GM19025 (cell line): Measurements from ENCODE around the gene VSIG2.
A peak's percentile ranks its signal among the peaks of the same experiment; 100 is the strongest.

ENCODE experiments used
- ATAC-seq: cut with Tn5 transposase; IDR thresholded peaks from one replicate; pipeline ENCODE4 v1.9.1; 2021; ENCODE audit warnings: mild to moderate bottlenecking, low read depth, moderate library complexity; ENCODE audit not compliant: unreplicated experiment

VSIG2 gene

DNA sequence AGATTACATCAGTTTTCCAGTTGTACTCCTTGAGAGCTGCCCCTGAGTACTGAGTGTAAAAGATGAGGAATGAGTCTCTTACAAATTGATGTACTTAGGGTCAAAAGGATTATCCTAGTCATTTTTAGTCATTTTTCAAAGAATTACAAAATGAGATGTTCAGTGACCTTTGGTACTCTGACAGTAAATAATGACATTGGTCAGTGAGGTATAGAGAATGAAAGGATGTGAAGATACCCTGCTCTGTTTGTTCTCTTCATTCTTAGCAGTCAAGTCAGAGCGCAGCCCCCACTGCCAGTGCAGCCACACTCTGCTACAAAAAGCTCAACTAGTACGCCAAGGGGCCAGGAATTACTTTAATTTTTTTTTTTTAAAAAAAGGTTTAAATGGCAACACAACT, 14.1 kb upstream of the VSIG2 start:
- ATAC-seq: no peak

DNA sequence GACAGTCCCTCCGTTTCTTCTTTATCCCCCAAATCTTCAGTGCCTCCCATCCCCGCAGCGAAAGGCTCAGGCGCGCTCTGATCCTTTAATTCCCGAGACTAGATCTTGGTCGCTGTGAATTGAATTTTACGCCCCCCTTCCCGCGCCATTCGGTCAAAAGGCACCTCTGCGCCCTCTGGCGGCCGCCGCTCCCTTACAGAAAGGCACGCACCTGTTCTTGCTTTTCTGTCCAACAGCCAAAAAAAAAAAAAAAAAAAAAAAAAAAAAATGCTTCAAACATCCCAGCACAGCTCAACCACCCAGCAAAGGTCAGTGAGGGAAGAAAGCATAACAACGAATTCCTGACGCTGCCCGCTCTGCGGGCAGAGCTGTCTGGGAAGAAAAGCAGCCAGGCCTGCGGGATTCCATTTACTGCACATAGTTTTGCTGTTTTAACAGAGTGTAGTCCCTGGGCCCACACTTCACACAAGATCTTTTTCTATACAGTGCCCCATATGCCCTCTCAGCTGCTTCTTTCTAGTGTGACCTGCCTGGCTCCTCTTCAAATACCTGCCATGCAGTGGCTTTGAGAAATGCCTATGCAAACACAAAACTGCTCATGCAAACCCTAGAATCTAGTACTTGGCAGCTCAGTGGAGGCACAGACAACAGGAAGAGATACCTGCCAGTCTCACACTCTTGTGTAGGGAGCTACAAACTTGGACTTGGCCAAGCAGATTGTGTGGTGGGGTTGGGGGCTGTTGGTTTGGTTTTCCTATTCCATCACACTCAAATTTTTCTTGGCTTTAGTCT, 11.3 kb upstream of the VSIG2 start:
- no peak for ATAC-seq

DNA sequence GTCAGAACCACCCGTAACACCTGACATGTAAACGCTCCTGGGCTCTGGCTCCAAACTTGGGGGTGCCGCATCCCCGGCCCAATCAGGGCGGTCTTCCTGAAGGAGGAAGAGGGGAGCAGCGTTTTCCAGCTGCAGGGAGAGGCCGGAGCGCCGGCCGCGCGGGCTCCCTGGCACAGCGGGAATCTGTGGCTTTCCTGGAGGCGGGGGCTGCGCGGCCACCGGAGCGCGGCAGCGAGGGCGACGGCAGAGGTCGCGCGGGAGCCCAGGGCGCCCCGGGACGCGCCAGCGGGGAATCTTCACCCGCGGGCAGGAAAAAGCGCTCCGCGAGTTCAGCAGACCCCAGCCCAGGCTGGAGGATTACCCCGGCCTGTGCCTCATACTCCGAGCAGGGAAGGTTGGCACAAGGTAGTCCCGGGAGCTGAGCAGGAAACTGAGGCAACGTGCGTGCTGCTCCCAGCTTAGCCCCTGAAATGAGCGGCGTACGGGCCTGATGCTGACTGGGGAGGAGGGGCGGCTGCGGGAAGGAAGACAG, 10.6 kb upstream of the VSIG2 start:
- ATAC-seq: peak; percentile 8

DNA sequence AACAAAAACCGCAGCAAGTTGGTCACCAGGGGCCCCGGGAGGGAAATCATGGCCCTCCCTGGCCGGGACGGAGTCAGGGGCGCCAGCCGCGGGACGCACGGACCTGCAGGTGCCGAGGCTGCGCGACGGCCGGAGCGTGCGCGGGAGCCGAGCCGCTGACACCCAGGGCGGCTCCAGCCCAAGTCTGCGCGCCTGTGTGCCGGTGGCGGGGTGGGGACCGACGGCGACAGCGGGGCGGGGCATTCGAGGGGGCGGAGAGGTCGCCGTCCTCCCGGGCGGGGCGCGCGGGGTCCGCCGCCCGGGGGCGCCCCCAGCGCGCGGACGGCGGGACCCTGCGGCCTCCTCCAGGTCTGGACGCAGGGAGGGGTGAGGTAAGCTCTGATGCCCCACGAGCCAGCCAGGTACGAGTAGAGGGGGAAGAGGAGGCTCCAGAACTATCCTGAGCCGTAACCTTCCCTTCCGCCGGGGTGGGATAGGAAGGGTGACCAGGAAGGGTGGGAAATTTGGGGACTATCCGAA, 10.1 kb upstream of the VSIG2 start, which contains the start of gene ESAM:
Gene ESAM, minus strand, starts transcription at position 186 of the 519 bp plus-strand sequence. Its CDS starts 136 bp downstream, at position 50.
- ATAC-seq: peak; percentile 62

DNA sequence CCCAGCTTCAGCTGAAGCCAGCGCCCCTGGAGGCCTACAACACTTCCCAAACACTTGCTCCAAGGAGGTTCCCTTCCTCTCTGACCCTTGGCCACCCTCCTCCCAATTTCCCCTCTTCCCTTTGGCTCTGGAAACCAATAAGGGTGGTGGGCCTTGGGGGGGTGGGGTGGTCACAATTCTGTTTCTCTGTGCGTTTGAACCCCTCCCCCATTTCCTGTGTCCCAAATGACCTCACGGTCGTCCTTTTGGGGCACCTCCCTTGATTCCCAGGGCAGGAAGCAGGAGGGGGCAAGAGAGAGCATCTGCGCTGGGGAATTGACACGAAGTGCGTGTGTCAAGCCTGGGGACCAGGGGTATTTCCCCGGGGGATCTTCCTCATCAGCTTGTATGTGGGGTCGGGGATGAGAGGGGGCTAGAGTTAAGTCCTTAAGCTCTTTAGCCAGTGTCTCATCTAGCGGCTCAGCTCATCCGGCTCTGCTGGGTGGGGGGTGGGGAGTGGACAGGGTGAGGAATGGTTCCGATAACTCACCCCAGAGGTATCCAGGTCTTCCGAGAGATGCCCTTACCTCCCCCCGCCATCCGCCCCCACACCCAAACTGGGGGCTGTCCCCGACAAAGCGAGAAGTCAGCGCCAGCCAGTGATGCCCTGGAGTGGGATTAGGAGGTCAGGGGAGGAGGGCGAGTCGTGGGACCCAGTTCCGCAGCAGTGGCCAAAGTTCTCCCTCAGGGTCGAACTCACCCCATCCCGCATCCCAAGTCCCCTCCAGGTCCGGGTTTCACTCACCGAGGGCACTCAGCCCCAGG, 9.4 kb upstream of the VSIG2 start:
- ATAC-seq: no peak

DNA sequence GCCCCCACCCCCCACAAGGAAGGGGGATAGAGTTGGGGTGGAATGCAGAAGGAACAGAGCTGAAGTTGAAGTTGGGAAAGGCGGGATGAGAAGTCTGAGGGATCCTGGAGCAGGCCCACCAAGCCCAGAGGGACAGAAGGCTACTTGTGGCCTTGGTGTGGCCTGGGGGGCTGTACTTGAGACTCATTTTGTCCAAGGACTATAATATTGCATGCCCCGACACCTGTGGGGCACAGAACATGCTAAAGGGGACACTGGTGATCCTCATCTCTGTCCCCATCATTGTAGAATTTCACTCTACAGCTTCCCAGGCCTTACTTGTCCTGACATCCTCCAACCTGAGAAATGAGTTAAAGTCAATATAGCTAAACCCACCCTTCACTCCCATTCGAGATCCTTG, 8.8 kb upstream of the VSIG2 start:
- ATAC-seq: no peak

DNA sequence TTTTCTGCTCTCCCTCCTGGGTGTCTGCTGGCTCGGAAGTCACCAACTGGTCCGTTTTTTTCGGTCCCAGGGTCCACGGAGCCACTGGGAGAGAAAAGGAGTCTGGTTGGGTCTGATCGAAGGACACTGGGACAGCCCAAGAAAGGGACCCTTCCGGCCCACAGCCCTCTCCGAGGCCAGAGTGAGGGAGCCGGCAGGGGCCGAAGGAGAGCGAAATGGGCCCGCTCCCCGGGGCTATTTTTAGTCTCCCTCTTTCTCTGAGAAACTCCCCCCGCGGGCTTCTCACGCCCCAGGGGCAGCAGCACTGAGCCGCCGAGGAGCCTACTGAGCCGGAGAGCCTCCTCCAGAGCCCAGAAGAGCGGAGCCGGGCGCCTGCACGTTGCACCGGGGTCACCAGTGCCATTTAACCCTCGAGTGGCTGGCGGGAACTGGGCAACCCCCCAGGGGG, 8.2 kb upstream of the VSIG2 start:
- peak; percentile 21 for ATAC-seq

DNA sequence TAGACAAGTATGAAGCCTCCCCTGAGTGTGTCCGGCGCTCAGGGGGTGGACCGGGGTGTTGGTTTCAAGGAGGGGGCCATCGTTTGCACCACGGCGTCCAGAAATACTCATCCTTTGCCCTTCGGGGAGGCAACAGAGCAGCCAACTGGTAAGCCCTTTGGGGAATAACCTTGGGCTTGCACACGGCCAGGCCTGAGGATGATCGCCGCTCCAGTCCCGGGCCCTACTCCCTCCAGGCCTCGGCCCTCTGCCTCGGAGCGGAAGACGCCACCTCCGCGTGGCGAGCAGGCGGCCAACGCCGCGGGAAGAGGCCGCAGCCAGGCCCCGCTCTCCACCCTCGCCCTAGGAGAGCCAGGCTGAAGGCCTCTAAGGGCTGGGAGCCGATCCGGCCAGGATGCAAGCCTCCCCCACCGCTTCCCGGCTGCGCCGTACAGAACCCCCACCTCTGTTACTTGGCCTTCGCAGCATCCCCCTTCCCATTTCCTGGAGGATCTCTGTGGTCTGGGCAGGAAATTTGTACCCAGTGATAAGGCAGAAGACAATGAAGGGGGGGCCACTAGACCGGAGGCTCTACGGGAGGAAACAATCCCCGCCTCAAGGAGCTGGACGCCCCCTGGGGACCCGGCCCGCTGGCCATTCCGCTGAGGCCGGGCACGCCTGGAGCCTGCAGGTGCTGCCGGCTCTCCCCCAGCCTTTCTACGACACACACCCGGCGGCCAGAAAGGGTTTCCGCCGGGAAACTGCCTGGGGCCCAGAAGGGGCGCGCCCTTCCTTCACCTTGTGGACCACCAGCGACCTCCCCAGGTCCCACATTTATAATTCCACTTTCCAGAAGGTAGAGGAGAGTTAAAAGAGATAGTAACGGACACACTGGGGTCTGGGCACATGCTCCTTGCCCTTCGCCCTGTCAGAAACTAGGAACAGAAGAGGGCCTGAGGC, 7.5 kb upstream of the VSIG2 start:
- ATAC-seq: no peak

DNA sequence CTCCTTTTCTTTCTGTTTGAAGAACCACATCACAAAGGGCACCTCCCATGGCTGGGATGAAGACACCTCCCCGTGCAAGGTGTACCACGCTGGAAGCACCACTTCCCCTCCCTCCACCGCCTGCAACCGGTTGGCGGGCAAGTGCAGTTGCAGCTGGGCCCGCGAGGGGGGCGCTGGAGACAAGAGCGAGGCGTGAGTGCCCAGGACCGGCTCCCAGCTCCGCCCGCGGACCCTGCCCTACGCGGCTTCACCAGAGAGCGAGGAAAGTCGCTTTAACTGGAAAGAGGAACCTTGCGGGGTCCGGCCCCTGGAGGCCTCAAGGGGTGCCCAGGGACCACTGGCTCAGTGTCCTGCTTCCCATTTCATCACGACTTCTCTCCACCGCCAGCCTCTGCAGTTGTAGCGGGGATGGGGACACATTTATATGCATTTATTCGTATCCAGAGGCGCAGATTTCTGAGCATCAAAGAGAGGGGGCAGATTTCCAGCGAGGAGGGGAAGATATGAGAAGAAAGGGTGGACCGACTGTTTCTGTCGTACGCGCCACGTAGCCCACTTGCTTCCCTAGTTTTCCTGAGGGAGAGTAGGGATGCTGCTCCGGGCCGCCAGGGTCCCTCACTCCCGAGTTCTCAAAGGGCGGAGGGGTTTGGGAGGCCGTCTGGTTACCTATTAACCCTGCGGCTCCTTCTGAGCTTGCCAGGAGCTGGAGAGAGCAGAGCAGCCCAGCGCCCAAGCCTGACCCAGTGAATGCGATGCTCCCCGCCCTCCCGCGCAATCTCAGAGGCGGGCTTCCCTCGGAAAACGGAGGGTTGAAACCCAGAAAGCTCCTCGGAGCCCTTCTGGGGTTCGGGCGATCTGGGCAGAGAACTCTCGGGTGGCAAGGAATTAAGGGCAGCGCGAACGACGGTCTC, 6.6 kb upstream of the VSIG2 start:
- ATAC-seq: peak; percentile 37

DNA sequence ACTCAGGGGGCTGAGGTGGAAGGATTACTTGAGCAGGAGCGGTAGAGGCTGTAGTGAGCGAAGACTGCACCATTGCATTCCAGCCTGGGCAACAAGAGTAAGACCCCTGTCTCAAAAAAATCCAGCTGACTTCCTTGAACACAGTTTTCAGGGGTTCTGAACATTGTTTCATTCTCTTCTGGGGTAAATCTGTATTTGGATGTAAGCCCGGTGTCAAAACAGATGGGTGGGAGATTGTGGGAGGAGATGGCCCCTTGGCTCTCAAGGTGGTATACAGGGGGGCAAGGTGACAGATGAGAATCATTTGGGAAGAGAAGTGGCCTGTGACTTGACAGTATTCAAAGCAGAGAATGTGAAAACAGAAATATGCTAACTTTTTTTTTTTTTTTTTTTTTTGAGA, 5.3 kb upstream of the VSIG2 start:
- no peak for ATAC-seq

DNA sequence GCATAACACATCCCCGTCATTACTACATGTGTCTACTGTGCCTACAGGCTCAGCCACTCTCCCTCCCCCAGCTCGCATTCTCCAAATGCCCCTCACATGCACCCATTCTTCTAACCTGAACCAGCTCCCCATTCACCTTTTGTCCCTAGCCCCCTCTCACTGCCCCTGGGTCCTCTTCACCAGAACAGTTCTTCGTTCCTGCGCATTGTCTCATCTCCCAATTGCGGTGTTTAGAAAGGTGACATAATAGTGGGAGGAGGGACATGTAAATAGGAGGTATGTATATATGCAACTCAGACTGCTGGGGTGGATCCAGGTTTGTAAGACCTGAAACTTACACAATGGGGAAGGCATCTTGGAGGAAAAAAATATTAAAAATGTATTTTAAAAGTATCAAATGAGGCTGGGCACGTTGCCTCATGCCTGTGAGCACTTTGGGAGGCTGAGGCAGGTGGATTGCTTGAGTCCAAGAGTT, 4.7 kb upstream of the VSIG2 start:
- ATAC-seq: no peak

DNA sequence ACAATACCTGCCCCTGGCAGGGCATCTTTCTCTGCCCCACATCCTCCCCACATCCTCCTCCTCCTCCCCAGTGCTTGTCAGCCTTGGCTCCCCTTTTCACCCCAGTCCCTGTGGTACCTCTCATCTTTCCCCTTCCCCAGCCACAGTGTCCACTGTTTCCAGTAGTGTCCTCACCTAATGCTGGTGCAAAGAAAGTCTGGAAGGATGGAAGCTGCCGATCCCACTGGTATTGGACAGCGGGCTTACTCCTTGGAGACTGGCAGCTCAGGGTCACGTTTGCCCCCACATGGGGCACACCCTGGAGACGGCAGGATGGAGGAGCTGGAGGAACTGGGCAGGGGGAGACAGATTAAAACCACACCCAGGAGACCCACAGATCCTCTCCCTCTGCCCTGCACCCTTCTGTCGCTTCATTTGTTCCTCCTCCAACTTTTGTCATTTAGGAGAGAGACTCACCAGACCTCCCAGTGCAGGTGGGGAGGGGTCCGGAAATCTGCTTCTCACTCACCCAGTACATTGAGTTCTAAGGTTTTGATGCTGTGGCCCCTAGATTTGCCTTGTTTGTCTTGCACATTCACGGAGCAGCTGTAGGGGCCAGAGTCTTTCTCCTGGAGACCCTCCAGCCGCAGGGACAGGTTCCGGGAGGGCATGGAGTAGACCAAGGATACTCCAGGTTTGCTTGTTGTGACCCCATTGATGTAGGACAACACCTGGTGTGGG, 4.1 kb upstream of the VSIG2 start:
- ATAC-seq: no peak

DNA sequence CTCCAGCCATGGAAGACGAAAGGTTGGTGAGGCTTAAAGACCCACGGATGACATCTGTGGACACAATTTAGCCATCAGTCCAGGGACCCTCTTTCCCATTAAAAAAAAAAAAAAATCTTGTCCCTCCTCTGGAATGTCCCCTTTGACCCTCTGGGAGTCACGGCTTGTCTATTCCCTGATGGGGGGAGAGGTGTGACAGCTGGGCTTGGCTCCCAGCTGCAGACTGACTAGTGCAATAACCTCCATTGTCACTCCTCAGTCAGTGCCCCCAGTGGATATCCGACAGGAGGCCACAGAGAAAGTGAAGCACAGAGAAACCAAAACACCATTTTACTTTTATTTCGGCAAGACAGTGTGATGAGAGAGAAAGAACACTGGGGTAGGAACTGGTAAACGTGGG, 2.7 kb upstream of the VSIG2 start:
- no peak for ATAC-seq

DNA sequence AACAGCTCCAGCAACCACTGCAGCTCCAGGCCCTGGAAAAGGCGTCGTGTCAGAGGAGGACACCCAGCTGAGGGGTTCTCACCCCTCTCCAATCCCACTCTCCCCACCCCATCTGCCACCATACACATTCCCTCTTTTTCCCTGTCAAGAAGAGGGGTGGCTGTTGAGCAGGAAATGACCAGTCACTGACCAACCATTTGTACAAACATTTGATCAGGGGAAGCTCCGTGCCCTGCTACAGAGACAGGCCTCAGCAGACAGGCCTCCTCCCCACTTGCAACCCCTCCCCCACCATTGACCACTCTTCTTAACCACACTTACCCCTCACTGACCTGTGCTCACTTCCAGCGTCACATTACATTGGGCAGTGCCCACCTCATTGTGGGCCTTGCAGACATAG, 2.3 kb upstream of the VSIG2 start:
- no peak for ATAC-seq

DNA sequence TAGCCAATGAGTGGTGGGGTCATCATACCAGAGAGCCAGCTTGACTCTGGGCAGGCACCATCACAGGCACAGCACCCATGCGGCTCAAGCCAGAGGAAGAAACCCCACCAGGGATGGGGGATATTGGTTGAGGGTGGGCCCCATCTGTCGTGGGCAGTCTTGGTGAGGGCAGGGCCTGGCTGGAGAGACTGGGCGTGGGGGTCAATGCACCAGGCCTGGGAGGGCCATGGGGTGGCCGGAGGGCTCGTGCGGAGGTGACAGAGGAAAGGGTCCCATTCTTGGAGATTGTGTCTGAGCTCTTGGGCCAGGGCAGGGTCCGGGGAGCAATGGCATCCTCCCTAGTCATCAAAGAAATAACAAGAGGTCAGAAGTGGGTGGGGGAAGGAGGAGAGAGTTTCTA, 1.6 kb upstream of the VSIG2 start:
- ATAC-seq: no peak

DNA sequence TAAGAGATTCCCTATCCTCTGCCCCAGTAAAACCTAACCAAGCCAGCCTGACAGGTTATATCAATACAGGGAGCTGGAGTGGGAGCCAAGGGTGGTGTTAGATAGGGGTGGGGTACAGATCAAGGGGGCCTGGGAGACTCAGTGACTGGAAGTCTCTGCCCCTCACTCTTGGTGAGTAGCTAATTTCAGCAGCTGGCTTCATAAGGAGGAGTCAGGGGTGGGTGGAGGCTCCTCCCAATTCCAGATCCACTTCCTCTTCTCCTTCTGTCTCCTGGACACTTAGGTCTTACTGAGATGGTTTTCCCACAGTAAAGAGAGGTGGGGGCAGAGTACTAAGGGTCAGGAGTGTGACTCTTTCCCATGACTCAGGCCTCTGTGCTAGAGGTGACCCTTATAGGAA, 1.1 kb upstream of the VSIG2 start:
- ATAC-seq: no peak

DNA sequence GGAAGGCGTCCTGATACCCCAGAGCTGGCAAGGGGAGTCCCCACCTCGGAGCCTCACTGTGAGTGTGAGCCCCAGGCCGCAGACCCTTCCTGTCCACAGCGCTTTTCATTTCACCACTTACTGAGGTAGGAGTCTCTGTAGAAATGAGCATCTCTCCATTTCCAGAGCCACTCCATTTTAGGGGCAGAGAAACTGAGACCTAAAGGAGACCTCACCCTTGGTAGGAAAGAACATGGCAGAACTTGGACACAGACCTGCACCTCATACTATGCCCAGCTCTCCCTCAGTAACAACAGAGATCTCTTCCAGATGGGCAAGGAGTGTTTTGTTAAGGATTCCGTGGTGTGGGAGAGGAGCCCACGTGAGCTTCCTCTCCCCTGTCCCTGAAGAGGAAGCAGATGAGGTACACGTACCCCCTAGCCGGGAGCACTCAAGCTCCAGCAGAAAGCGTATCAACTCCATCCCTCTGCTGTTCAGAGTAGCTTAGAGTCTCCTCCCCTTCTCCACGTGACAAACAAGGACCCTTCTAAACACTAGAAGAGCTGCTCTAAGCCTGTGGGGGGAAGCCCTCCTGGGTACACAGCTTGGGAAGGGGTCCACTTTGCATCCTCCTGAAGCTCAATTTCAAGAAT, 532 bp upstream of the VSIG2 start:
- ATAC-seq: no peak

DNA sequence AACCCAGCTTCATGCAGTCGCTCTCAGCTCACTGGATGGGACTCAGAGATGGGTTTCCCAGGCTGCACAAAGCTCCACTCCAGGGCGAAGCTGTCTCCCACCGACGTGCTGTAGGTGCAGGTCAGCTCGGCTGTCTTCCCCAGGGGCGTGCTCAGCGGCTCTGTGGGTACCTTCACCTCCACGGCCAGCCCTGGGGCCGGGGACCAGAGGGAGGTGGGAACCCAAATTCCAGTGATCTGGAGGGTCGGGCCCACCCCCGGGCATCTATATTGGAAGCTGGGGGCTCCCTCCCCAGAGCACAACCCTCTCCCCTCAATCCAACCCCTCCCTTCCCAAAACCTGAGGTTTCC, 689 bp downstream of the VSIG2 start:
- no peak for ATAC-seq
